HepG2 (cell line): Measurements from ENCODE around the gene CISD3. TPM values are rescaled to one million over a fixed set of nuclear protein-coding genes. Genes with fewer than 3 reads are reported as not detected.
A peak's percentile ranks its signal among the peaks of the same experiment; 100 is the strongest.

Experiments
- ERF ChIP-seq: IDR thresholded peaks from 2 replicates; pipeline ENCODE4 v1.6.1; 2018; ENCODE audit warnings: missing biosample characterization, missing genetic modification reagents
- FIP1L1 ChIP-seq: fragments of 200-400 bp; formaldehyde crosslinking; IDR thresholded peaks from 2 replicates; pipeline ENCODE4 v1.6.1; 2018; ENCODE audit warnings: low read depth, mild to moderate bottlenecking, low read length, moderate library complexity, borderline replicate concordance; ENCODE audit not compliant: insufficient read depth
- FOXM1 ChIP-seq: sonication (generic); formaldehyde crosslinking; IDR thresholded peaks from 2 replicates; pipeline ENCODE4 v1.5.0; 2020; ENCODE audit warnings: missing genetic modification reagents
- NCOR1 ChIP-seq: fragments of 200-600 bp; sonication (generic); IDR thresholded peaks from 2 replicates; pipeline ENCODE4 v1.7.0; 2017; ENCODE audit warnings: antibody characterized with exemption, low read length, borderline replicate concordance
- PHF21A ChIP-seq: sonication (generic); formaldehyde crosslinking; IDR thresholded peaks from 2 replicates; pipeline ENCODE4 v1.5.0; 2020; ENCODE audit warnings: mild to moderate bottlenecking, missing genetic modification reagents
- SMYD3 ChIP-seq: sonication (generic); formaldehyde crosslinking; IDR thresholded peaks from 2 replicates; pipeline ENCODE4 v1.8.1; 2023; ENCODE audit warnings: mild to moderate bottlenecking, missing genetic modification reagents
- TAF1 ChIP-seq: sonication (generic); formaldehyde crosslinking; IDR thresholded peaks from 2 replicates; pipeline ENCODE4 v1.4.0; 2020; ENCODE audit warnings: missing genetic modification reagents
- YEATS2 ChIP-seq: sonication (generic); formaldehyde crosslinking; IDR thresholded peaks from 2 replicates; pipeline ENCODE4 v1.4.0; 2020; ENCODE audit warnings: missing genetic modification reagents, borderline replicate concordance
- ZBTB14 ChIP-seq: sonication (generic); formaldehyde crosslinking; IDR thresholded peaks from 2 replicates; pipeline ENCODE4 v1.4.0; 2020; ENCODE audit warnings: missing genetic modification reagents
- ZBTB3 ChIP-seq: sonication (generic); formaldehyde crosslinking; IDR thresholded peaks from 2 replicates; pipeline ENCODE4 v1.4.0; 2020; ENCODE audit warnings: low read depth, mild to moderate bottlenecking, moderate library complexity, missing genetic modification reagents, borderline replicate concordance
- ZFP37 ChIP-seq: sonication (generic); formaldehyde crosslinking; IDR thresholded peaks from 2 replicates; pipeline ENCODE4 v1.4.0; 2020; ENCODE audit warnings: missing genetic modification reagents, borderline replicate concordance
- ZNF382 ChIP-seq: sonication (generic); formaldehyde crosslinking; IDR thresholded peaks from 2 replicates; pipeline ENCODE4 v1.5.0; 2020; ENCODE audit warnings: missing genetic modification reagents, mild to moderate bottlenecking, borderline replicate concordance
- polyA plus RNA-seq, 8 experiments: library from polyadenylated mRNA; depleted of rRNA in 3 of 8; stranded (reverse) in 7 of 8; unstranded in 1 of 8; fragments of >200 nt; fragmentation: Illumina TruSeq in 4 of 8; extraction: Trizol in 4 of 8; gene quantifications; 2 replicates each; pipeline versions ENCODE4 v1.2.1 to v1.2.3, GENCODE V29; 2011 to 2016; ENCODE audit warnings: low read depth in 4 of 8, missing spikeins in 1 of 8, mixed read lengths in 1 of 8; ENCODE audit not compliant: insufficient read depth in 1 of 8
- total RNA-seq, 5 experiments: library from RNA; depleted of rRNA; stranded (reverse); fragments of >200 nt; fragmentation: Illumina TruSeq; extraction: Trizol; gene quantifications; 2 replicates each; pipeline ENCODE4 v1.2.3, GENCODE V29; 2016; ENCODE audit warnings: low read depth in 1 of 5
- TF ChIP-seq, protein P1 (sequence below): sonication (generic); formaldehyde crosslinking; IDR thresholded peaks from 2 replicates; pipeline ENCODE4 v1.5.1; 2020; ENCODE audit warnings: missing genetic modification reagents, mild to moderate bottlenecking, borderline replicate concordance
- TF ChIP-seq, protein P2 (sequence below): sonication (generic); formaldehyde crosslinking; IDR thresholded peaks from 2 replicates; pipeline ENCODE4 v1.5.0; 2020; ENCODE audit warnings: mild to moderate bottlenecking, missing genetic modification reagents
- TF ChIP-seq, protein P3 (sequence below), 2 experiments: fragments of 450-650 bp in 1 of 2; sonication (generic) in 1 of 2; formaldehyde crosslinking in 1 of 2; IDR thresholded peaks; 2 replicates each; pipeline versions ENCODE4 v1.6.1 to v1.8.0; 2016 to 2022; ENCODE audit warnings: antibody characterized with exemption in 1 of 2, mild to moderate bottlenecking in 1 of 2, missing genetic modification reagents in 1 of 2

The CISD3 gene
- total and polyA plus RNA-seq, 2 of the 13 experiments (the other 11 are each of a cell fraction or from before 2014, with no cell fraction given): 30.0 to 34.1 TPM

GRCh38 chr17:38751808-38752307 is 21.7 kb downstream of the CISD3 start (continued):
- no peak for TF ChIP-seq ZBTB3
- no peak for TF ChIP-seq SMYD3
- no peak for TF ChIP-seq FOXM1 (CRISPR knock-in tag)
- peak; percentile 42 for TF ChIP-seq PHF21A (CRISPR knock-in tag)
- TF ChIP-seq, protein P1, sequence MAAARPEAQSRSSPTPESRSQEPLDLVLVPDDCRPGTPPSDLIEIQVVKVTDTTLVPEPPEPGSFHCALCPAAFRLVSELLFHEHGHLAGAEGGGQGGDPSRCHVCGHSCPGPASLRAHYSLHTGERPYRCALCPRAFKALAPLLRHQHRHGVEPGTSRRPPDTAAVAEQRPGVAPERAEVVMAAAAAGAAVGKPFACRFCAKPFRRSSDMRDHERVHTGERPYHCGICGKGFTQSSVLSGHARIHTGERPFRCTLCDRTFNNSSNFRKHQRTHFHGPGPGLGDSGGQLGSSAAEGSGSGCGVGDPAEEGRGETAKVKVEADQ: no peak; the same call in none of the 2 replicates
- TF ChIP-seq, protein P2, sequence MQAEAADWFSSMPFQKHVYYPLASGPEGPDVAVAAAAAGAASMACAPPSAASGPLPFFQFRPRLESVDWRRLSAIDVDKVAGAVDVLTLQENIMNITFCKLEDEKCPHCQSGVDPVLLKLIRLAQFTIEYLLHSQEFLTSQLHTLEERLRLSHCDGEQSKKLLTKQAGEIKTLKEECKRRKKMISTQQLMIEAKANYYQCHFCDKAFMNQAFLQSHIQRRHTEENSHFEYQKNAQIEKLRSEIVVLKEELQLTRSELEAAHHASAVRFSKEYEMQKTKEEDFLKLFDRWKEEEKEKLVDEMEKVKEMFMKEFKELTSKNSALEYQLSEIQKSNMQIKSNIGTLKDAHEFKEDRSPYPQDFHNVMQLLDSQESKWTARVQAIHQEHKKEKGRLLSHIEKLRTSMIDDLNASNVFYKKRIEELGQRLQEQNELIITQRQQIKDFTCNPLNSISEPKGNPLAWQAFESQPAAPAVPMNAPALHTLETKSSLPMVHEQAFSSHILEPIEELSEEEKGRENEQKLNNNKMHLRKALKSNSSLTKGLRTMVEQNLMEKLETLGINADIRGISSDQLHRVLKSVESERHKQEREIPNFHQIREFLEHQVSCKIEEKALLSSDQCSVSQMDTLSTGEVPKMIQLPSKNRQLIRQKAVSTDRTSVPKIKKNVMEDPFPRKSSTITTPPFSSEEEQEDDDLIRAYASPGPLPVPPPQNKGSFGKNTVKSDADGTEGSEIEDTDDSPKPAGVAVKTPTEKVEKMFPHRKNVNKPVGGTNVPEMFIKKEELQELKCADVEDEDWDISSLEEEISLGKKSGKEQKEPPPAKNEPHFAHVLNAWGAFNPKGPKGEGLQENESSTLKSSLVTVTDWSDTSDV (CRISPR knock-in tag): 0 out of 2 replicates have a peak, but pooled peaks have one; percentile 11
- no peak for TF ChIP-seq ZNF382 (CRISPR knock-in tag)
- TF ChIP-seq NCOR1: no peak; the same call in 1 of the 2 replicates
- TF ChIP-seq TAF1 (CRISPR knock-in tag): no peak; the same call in 1 of the 2 replicates
- TF ChIP-seq ZFP37 (CRISPR knock-in tag): no peak
- TF ChIP-seq ERF (CRISPR knock-in tag): peak; percentile 84
- no peak for TF ChIP-seq ZBTB14
- no peak for TF ChIP-seq YEATS2 (CRISPR knock-in tag)
- TF ChIP-seq, protein P3, sequence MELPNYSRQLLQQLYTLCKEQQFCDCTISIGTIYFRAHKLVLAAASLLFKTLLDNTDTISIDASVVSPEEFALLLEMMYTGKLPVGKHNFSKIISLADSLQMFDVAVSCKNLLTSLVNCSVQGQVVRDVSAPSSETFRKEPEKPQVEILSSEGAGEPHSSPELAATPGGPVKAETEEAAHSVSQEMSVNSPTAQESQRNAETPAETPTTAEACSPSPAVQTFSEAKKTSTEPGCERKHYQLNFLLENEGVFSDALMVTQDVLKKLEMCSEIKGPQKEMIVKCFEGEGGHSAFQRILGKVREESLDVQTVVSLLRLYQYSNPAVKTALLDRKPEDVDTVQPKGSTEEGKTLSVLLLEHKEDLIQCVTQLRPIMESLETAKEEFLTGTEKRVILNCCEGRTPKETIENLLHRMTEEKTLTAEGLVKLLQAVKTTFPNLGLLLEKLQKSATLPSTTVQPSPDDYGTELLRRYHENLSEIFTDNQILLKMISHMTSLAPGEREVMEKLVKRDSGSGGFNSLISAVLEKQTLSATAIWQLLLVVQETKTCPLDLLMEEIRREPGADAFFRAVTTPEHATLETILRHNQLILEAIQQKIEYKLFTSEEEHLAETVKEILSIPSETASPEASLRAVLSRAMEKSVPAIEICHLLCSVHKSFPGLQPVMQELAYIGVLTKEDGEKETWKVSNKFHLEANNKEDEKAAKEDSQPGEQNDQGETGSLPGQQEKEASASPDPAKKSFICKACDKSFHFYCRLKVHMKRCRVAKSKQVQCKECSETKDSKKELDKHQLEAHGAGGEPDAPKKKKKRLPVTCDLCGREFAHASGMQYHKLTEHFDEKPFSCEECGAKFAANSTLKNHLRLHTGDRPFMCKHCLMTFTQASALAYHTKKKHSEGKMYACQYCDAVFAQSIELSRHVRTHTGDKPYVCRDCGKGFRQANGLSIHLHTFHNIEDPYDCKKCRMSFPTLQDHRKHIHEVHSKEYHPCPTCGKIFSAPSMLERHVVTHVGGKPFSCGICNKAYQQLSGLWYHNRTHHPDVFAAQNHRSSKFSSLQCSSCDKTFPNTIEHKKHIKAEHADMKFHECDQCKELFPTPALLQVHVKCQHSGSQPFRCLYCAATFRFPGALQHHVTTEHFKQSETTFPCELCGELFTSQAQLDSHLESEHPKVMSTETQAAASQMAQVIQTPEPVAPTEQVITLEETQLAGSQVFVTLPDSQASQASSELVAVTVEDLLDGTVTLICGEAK (IDR thresholded peaks at IDR 0.05): no peak
- TF ChIP-seq, protein P3 (CRISPR knock-in tag; IDR thresholded peaks at IDR 0.05): no peak
- TF ChIP-seq FIP1L1: no peak
